Testis (tissue), 3 donors: ENCODE measurements around the gene LMNTD2. TPM values are rescaled to one million over a fixed set of nuclear protein-coding genes. Genes with fewer than 3 reads are reported as not detected.
A peak's percentile ranks its signal among the peaks of the same experiment; 100 is the strongest.

Experiments used
- DNase-seq: peaks from one replicate; pipeline ENCODE4 v3.0.0-alpha.2; 2019
- H3K27ac ChIP-seq, 2 donors: fragments of 200-600 bp; sonication (generic); one replicate each; pipeline ENCODE4 v1.5.1; 2019
- H3K27me3 ChIP-seq: fragments of 200-600 bp; sonication (generic); one replicate; pipeline ENCODE4 v1.5.1; 2019
- H3K36me3 ChIP-seq: fragments of 200-600 bp; sonication (generic); one replicate; pipeline ENCODE4 v1.5.1; 2017; ENCODE audit warnings: low read depth; ENCODE audit errors: missing control alignments
- H3K4me1 ChIP-seq: fragments of 200-600 bp; sonication (generic); one replicate; pipeline ENCODE4 v1.5.1; 2019
- H3K4me3 ChIP-seq, 2 donors: fragments of 200-600 bp; sonication (generic); one replicate each; pipeline ENCODE4 v1.5.1; 2017 to 2019
- H3K9me3 ChIP-seq: fragments of 200-600 bp; sonication (generic); one replicate; pipeline ENCODE4 v1.5.1; 2017
- POLR2A ChIP-seq: fragments of 450-650 bp; IDR thresholded peaks from one replicate; pipeline ENCODE4 v1.6.1; 2017; ENCODE audit warnings: antibody characterized with exemption, mild to moderate bottlenecking, moderate library complexity
- WGBS, 2 donors: methylation state at CpG; one replicate each; pipeline ENCODE4 v1.1.5; 2018; 5-methylcytosine and 5-hydroxymethylcytosine counted together
- intact Hi-C: fragments of 100-400 bp; cut with DNase I; formaldehyde crosslinking; loops from one replicate; pipeline ENCODE4 v1.15.1; 2023; ENCODE audit warnings: low total_unique reads
- polyA plus RNA-seq: library from polyadenylated mRNA; stranded (reverse); fragments of 350-450 nt; fragmentation: Illumina TruSeq; extraction: RNeasy Lipid Tissue Mini Kit (QIAGEN cat#74804); gene quantifications from one replicate; pipeline ENCODE4 v1.2.3, GENCODE V29; 2014; ENCODE audit warnings: low read depth, low replicate concordance; ENCODE audit not compliant: insufficient read depth
- total RNA-seq, 2 donors: library from RNA; depleted of rRNA; stranded (reverse); fragments of >200 nt; gene quantifications; one replicate each; pipeline ENCODE4 v1.2.3, GENCODE V29; 2016
- TF ChIP-seq, protein P1 (sequence below), 3 experiments: fragments of 450-650 bp in 2 of 3; fragments of 200-600 bp in 1 of 3; sonication (generic) in 1 of 3; IDR thresholded peaks; one replicate each; pipeline ENCODE4 v1.5.1; 2016 to 2019; ENCODE audit warnings: antibody characterized with exemption in 3 of 3, mild to moderate bottlenecking in 2 of 3, moderate library complexity in 1 of 3

Gene LMNTD2
- total and polyA plus RNA-seq, 3 donors from 2014 or later: 26.1 to 59.9 (median 29.2) TPM

DNA sequence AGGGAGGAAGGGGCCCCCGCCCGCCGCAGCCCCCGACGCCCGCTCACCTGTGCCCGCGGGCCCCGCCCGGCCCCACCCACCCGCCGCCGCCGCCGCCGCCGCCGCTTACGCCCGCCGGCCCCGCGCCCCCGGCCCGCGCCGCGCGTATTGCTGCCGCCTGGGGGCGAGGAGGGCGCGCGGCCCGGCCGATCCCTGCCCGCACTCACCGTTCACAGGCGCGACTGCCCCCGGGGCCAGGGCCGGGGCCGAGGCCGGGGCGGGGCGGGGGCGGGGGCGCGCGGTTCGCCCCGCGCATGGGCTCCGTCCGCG, 25.4 kb downstream of the LMNTD2 start:
- intact Hi-C loops: no loop called here
- no peak for TF ChIP-seq POLR2A
- TF ChIP-seq, protein P1, sequence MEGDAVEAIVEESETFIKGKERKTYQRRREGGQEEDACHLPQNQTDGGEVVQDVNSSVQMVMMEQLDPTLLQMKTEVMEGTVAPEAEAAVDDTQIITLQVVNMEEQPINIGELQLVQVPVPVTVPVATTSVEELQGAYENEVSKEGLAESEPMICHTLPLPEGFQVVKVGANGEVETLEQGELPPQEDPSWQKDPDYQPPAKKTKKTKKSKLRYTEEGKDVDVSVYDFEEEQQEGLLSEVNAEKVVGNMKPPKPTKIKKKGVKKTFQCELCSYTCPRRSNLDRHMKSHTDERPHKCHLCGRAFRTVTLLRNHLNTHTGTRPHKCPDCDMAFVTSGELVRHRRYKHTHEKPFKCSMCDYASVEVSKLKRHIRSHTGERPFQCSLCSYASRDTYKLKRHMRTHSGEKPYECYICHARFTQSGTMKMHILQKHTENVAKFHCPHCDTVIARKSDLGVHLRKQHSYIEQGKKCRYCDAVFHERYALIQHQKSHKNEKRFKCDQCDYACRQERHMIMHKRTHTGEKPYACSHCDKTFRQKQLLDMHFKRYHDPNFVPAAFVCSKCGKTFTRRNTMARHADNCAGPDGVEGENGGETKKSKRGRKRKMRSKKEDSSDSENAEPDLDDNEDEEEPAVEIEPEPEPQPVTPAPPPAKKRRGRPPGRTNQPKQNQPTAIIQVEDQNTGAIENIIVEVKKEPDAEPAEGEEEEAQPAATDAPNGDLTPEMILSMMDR (IDR thresholded peaks at IDR 0.05): no peak
- Histone ChIP-seq H3K4me3 (peak overlapping the region; percentile 60 to 78), H3K9me3 (no peaks in the 10 kb centered on the region), H3K4me1 (peaks cover 27% of the 10 kb centered on the region), H3K27ac (no peak overlapping the region), H3K36me3 (no peaks in the 10 kb centered on the region), H3K27me3 (no peaks in the 10 kb centered on the region)
- 2% methylated on average over 53 of the region's 56 CpGs; no CpG with 5 or more reads in 1 of the 2 donors for WGBS, 2 donors
- no peak for DNase-seq

GRCh38 chr11:534396-535209, 25.9 kb downstream of the LMNTD2 start:
- Histone ChIP-seq H3K27me3 (no peaks in the 10 kb centered on the region), H3K27ac (peak overlapping the region; percentile 44 to 64), H3K4me1 (peaks cover 27% of the 10 kb centered on the region), H3K36me3 (no peaks in the 10 kb centered on the region), H3K4me3 (peak overlapping the region; percentile 60 to 78), H3K9me3 (no peaks in the 10 kb centered on the region)
- DNase-seq: peak; percentile 46
- 5 to 7% methylated on average over 3 to 66 of the region's 66 CpGs for WGBS, 2 donors
- TF ChIP-seq, protein P1 (IDR thresholded peaks at IDR 0.05): no peak
- TF ChIP-seq POLR2A: no peak
- intact Hi-C loops: no loop called here

DNA sequence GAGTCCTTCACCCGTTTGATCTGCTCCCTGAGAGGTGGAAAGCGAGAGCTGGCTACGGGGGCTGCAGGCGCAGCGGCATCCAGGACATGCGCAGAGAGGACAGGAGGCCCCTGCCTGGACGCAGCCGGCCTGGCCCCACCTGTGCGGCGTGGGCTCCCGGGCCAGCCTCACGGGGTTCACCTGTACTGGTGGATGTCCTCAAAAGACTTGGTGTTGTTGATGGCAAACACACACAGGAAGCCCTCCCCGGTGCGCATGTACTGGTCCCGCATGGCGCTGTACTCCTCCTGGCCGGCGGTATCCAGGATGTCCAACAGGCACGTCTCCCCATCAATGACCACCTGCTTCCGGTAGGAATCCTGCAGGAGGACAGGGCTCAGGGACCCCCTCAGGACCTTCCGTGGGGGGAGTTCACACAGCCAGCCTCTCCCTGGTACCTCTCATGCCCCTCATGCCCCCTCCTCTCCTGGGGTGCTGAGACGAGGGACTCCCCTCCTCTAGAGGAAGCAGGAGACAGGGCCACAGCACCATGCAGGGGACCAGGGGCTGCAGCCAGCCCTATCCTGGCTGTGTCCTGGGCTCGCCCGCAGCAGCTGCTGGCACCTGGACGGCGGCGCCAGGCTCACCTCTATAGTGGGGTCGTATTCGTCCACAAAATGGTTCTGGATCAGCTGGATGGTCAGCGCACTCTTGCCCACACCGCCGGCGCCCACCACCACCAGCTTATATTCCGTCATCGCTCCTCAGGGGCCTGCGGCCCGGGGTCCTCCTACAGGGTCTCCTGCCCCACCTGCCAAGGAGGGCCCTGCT, 26.7 kb downstream of the LMNTD2 start:
- WGBS, 2 donors: 74 to 87% methylated on average over 3 to 37 of the region's 37 CpGs
- no peak for DNase-seq
- Histone ChIP-seq H3K36me3 (no peaks in the 10 kb centered on the region), H3K27me3 (no peaks in the 10 kb centered on the region), H3K27ac (no peak overlapping the region), H3K4me1 (peaks cover 27% of the 10 kb centered on the region), H3K9me3 (no peaks in the 10 kb centered on the region), H3K4me3 (peak overlapping the region in 1 of 2 donors; percentile 78)
- TF ChIP-seq, protein P1 (IDR thresholded peaks at IDR 0.05): no peak
- TF ChIP-seq POLR2A: no peak
- intact Hi-C loops: no loop called here

DNA sequence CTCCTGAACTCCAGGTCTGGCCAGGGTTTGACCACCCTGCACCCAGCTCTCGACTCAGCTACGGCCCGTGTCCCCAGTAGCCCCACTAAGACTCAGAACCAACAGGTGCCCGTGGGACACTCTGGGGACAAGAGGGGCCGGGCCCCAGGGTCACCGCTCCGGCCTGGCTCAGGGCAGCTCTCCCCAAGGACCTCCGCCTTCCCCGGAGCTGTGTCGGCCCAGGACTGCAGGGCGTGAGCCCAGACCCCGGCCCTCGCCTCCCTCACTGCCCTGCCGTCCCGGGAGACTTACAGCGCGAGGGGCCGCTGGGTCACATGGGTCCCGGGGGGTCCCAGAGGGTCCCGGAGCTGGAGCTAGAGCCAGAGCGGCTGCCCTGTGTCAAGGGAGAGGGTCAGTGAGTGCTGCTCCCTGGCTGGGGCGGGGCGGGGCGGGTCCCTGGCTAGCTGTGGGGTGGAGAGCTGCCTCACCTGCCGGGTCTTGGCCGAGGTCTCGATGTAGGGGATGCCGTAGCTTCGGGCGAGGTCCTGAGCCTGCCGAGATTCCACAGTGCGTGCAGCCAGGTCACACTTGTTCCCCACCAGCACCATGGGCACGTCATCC, 27.5 kb downstream of the LMNTD2 start:
- Histone ChIP-seq H3K9me3 (no peaks in the 10 kb centered on the region), H3K27ac (no peak overlapping the region), H3K27me3 (no peaks in the 10 kb centered on the region), H3K36me3 (no peaks in the 10 kb centered on the region), H3K4me3 (no peak overlapping the region), H3K4me1 (peaks cover 27% of the 10 kb centered on the region)
- intact Hi-C loops: no loop called here
- 90 to 100% methylated on average over 6 to 33 of the region's 33 CpGs for WGBS, 2 donors
- no peak for DNase-seq
- TF ChIP-seq, protein P1 (IDR thresholded peaks at IDR 0.05): no peak
- TF ChIP-seq POLR2A: no peak
